H1 (cell line): Measurements from ENCODE around the gene GMPR. TPM values are rescaled to one million over a fixed set of nuclear protein-coding genes. Genes with fewer than 3 reads are reported as not detected.

Source experiments
- CTCF ChIA-PET: fragments of 300-600 bp; sonication (Branson Sonifier 250); formaldehyde crosslinking; loops from one replicate; lab custom pipeline; 2021; ENCODE audit not compliant: partially characterized antibody; lab: Charles Lee
- POLR2A ChIA-PET: fragments of 300-600 bp; sonication (Branson Sonifier 250); formaldehyde crosslinking; loops from one replicate; lab custom pipeline; 2021; ENCODE audit warnings: inconsistent platforms; ENCODE audit not compliant: partially characterized antibody; lab: Charles Lee
- DNase-seq, 2 experiments: peaks; one replicate each; pipeline versions ENCODE4 v3.0.0 to v3.0.0-alpha.2; 2010 to 2022; ENCODE audit warnings: low spot score in 2 of 2, low read depth in 1 of 2, mixed read lengths in 1 of 2
- FAIRE-seq: peaks from 2 replicates; lab custom pipeline; 2011; peaks lifted over from hg19 to GRCh38; lab: Jason Lieb, UNC
- H2AFZ ChIP-seq: 2 replicates; pipeline ENCODE4 v1.8.1; 2012; ENCODE audit warnings: low read length, inconsistent platforms
- H2AK5ac ChIP-seq: 2 replicates; pipeline ENCODE4 v1.6.1; 2013; ENCODE audit warnings: low read depth, low read length
- H2BK120ac ChIP-seq: replicated peaks from 2 replicates; pipeline ENCODE3; 2013; ENCODE audit warnings: low read depth, low read length, inconsistent platforms
- H2BK12ac ChIP-seq: 2 replicates; pipeline ENCODE4 v1.6.1; 2013; ENCODE audit warnings: low read depth, low read length
- H2BK15ac ChIP-seq: 2 replicates; pipeline ENCODE4 v1.6.1; 2013; ENCODE audit warnings: low read length
- H2BK20ac ChIP-seq: 2 replicates; pipeline ENCODE4 v1.6.1; 2013; ENCODE audit warnings: low read length
- H2BK5ac ChIP-seq: 2 replicates; pipeline ENCODE4 v1.6.1; 2013; ENCODE audit warnings: low read depth, low read length
- H3K14ac ChIP-seq: 2 replicates; pipeline ENCODE4 v1.6.1; 2013; ENCODE audit warnings: inconsistent platforms; ENCODE audit not compliant: insufficient read length
- H3K18ac ChIP-seq: 2 replicates; pipeline ENCODE4 v1.6.1; 2013; ENCODE audit warnings: low read length; ENCODE audit errors: extremely low read depth
- H3K23ac ChIP-seq: 2 replicates; pipeline ENCODE4 v1.6.1; 2013; ENCODE audit warnings: inconsistent platforms; ENCODE audit not compliant: insufficient read length
- H3K23me2 ChIP-seq: 2 replicates; pipeline ENCODE4 v1.6.1; 2013; ENCODE audit warnings: low read depth, low read length
- H3K27ac ChIP-seq: 2 replicates; pipeline ENCODE4 v1.6.1; 2011; ENCODE audit warnings: low read depth, low read length, inconsistent platforms
- H3K27me3 ChIP-seq, 4 experiments: replicated peaks in 1 of 4; 1 replicate in 1 of 4; 2 replicates in 3 of 4; pipeline versions ENCODE4 v1.6.1 to v1.8.1; 2011 to 2013; ENCODE audit warnings: low read length in 3 of 4, mild to moderate bottlenecking in 3 of 4, inconsistent platforms in 2 of 4, mixed read lengths in 2 of 4, moderate library complexity in 1 of 4; ENCODE audit not compliant: control insufficient read depth in 3 of 4, insufficient read depth in 3 of 4; ENCODE audit errors: extremely low read depth in 1 of 4
- H3K36me3 ChIP-seq, 4 experiments: 2 replicates each; pipeline versions ENCODE4 v1.6.1 to v1.8.1; 2011 to 2013; ENCODE audit warnings: mild to moderate bottlenecking in 4 of 4, low read length in 3 of 4, moderate library complexity in 2 of 4, control low read depth in 1 of 4, inconsistent platforms in 1 of 4; ENCODE audit not compliant: insufficient read depth in 4 of 4, control insufficient read depth in 2 of 4
- H3K4ac ChIP-seq: replicated peaks from 2 replicates; pipeline ENCODE3; 2013; ENCODE audit warnings: low read length, low read depth, mixed read lengths, inconsistent platforms; ENCODE audit not compliant: insufficient read length
- H3K4me1 ChIP-seq, 4 experiments: replicated peaks in 1 of 4; 1 replicate in 1 of 4; 2 replicates in 3 of 4; pipeline versions ENCODE4 v1.6.1 to v1.8.1; 2011 to 2013; ENCODE audit warnings: low read length in 3 of 4, inconsistent platforms in 2 of 4, mixed read lengths in 1 of 4; ENCODE audit not compliant: insufficient read depth in 4 of 4, control insufficient read depth in 3 of 4
- H3K4me2 ChIP-seq, 2 experiments: 2 replicates each; pipeline versions ENCODE4 v1.6.1 to v1.8.1; 2011 to 2013; ENCODE audit warnings: low read depth in 2 of 2, low read length in 2 of 2, control low read depth in 1 of 2, inconsistent platforms in 1 of 2, mild to moderate bottlenecking in 1 of 2; ENCODE audit not compliant: insufficient read depth in 1 of 2
- H3K4me3 ChIP-seq, 4 experiments: fragments of 200-600, 300-600 bp in 1 of 4; sonication (generic), shearing (Covaris generic), sonication (Bioruptor Twin) in 1 of 4; 2 replicates each; pipeline versions ENCODE4 v1.5.1 to v1.8.1; 2011 to 2016; ENCODE audit warnings: low read length in 4 of 4, low read depth in 3 of 4, control low read depth in 2 of 4, inconsistent platforms in 2 of 4, mild to moderate bottlenecking in 2 of 4, mixed read lengths in 1 of 4, moderate library complexity in 1 of 4; ENCODE audit not compliant: insufficient read depth in 2 of 4; ENCODE audit errors: extremely low read depth in 1 of 4
- H3K56ac ChIP-seq: replicated peaks from 2 replicates; pipeline ENCODE3; 2013; ENCODE audit warnings: low read depth, mild to moderate bottlenecking, mixed read lengths, low read length, inconsistent platforms; ENCODE audit not compliant: insufficient read length
- H3K79me1 ChIP-seq: 2 replicates; pipeline ENCODE4 v1.6.1; 2013; ENCODE audit warnings: low read depth, low read length, control low read depth
- H3K79me2 ChIP-seq, 2 experiments: 2 replicates each; pipeline versions ENCODE4 v1.6.1 to v1.8.1; 2012 to 2013; ENCODE audit warnings: low read length in 2 of 2, mild to moderate bottlenecking in 2 of 2, inconsistent platforms in 1 of 2; ENCODE audit not compliant: insufficient read depth in 2 of 2, control insufficient read depth in 1 of 2
- H3K9ac ChIP-seq, 4 experiments: replicated peaks in 1 of 4; 1 replicate in 1 of 4; 2 replicates in 3 of 4; pipeline versions ENCODE4 v1.6.1 to v1.8.1; 2011 to 2013; ENCODE audit warnings: low read depth in 3 of 4, low read length in 3 of 4, control low read depth in 2 of 4, mild to moderate bottlenecking in 2 of 4, moderate library complexity in 2 of 4, inconsistent platforms in 1 of 4; ENCODE audit errors: extremely low read depth in 1 of 4
- H3K9me3 ChIP-seq, 2 experiments: 2 replicates each; pipeline versions ENCODE4 v1.6.1 to v1.8.1; 2012 to 2013; ENCODE audit warnings: mild to moderate bottlenecking in 2 of 2, moderate library complexity in 2 of 2, control low read depth in 1 of 2, inconsistent platforms in 1 of 2, low read depth in 1 of 2, low read length in 1 of 2, mixed read lengths in 1 of 2; ENCODE audit not compliant: insufficient read depth in 2 of 2
- H4K20me1 ChIP-seq, 2 experiments: replicated peaks in 1 of 2; 2 replicates each; pipeline versions ENCODE3 to v1.8.1; 2011 to 2013; ENCODE audit warnings: inconsistent platforms in 2 of 2, low read length in 2 of 2, mild to moderate bottlenecking in 1 of 2; ENCODE audit not compliant: insufficient read depth in 2 of 2, control insufficient read depth in 1 of 2
- H4K5ac ChIP-seq: 2 replicates; pipeline ENCODE4 v1.6.1; 2013; ENCODE audit warnings: low read length, low read depth, mixed read lengths, inconsistent platforms; ENCODE audit not compliant: insufficient read length
- H4K8ac ChIP-seq: 2 replicates; pipeline ENCODE4 v1.8.0; 2013; ENCODE audit warnings: mild to moderate bottlenecking, moderate library complexity, low read length, inconsistent platforms; ENCODE audit not compliant: insufficient read depth; ENCODE audit errors: extremely low read depth
- H4K91ac ChIP-seq: replicated peaks from 2 replicates; pipeline ENCODE3; 2013; ENCODE audit warnings: low read length, mixed read lengths, inconsistent platforms; ENCODE audit not compliant: insufficient read length
- CHD2 ChIP-seq: IDR thresholded peaks from 2 replicates; pipeline ENCODE4 v1.6.1; 2012; ENCODE audit warnings: low read length, improper control_type of control experiment
- EP300 ChIP-seq, 2 experiments: IDR thresholded peaks; 1 replicate in 1 of 2; 2 replicates in 1 of 2; pipeline ENCODE4 v1.6.1; 2011 to 2012; ENCODE audit warnings: low read depth in 2 of 2, low read length in 2 of 2, mild to moderate bottlenecking in 2 of 2, borderline replicate concordance in 1 of 2, inconsistent platforms in 1 of 2, moderate library complexity in 1 of 2
- EZH2 ChIP-seq: fragments of 200-600 bp; sonication (generic); IDR thresholded peaks from 2 replicates; pipeline ENCODE4 v1.7.1; 2012; ENCODE audit warnings: low read depth, mild to moderate bottlenecking, moderate library complexity, low read length, inconsistent platforms; ENCODE audit not compliant: severe bottlenecking
- KDM1A ChIP-seq: fragments of 200-600, 300-600 bp; sonication (generic); IDR thresholded peaks from 2 replicates; pipeline ENCODE4 v1.7.1; 2016; ENCODE audit warnings: mild to moderate bottlenecking, low read length, borderline replicate concordance
- POLR2A ChIP-seq, 2 experiments: IDR thresholded peaks; 1 replicate in 1 of 2; 2 replicates in 1 of 2; pipeline ENCODE4 v1.6.1; 2011; ENCODE audit warnings: low read depth in 2 of 2, low read length in 2 of 2, mild to moderate bottlenecking in 2 of 2; ENCODE audit errors: control extremely low read depth in 1 of 2
- POU5F1 ChIP-seq: IDR thresholded peaks from 2 replicates; pipeline ENCODE4 v1.6.1; 2011; ENCODE audit warnings: low read depth, mild to moderate bottlenecking, low read length, moderate library complexity
- SIN3A ChIP-seq, 2 experiments: IDR thresholded peaks in 1 of 2; conservative IDR thresholded peaks in 1 of 2; 2 replicates each; pipeline ENCODE4 v1.6.1; 2011 to 2012; ENCODE audit warnings: low read length in 2 of 2, improper control_type of control experiment in 1 of 2, low read depth in 1 of 2, mild to moderate bottlenecking in 1 of 2
- SIX5 ChIP-seq: IDR thresholded peaks from 2 replicates; pipeline ENCODE4 v1.6.1; 2011; ENCODE audit warnings: mild to moderate bottlenecking, low read depth, low read length
- SP1 ChIP-seq: IDR thresholded peaks from 2 replicates; pipeline ENCODE4 v1.6.1; 2011; ENCODE audit warnings: low read depth, low read length
- SRF ChIP-seq: IDR thresholded peaks from 2 replicates; pipeline ENCODE4 v1.6.1; 2011; ENCODE audit warnings: mild to moderate bottlenecking, low read depth, low read length, moderate library complexity
- TAF1 ChIP-seq: IDR thresholded peaks from 2 replicates; pipeline ENCODE4 v1.6.1; 2011; ENCODE audit warnings: mild to moderate bottlenecking, low read depth, low read length
- WGBS, 2 experiments: shearing (Covaris generic) in 1 of 2; methylation state at CpG; one replicate each; pipeline versions ENCODE4 v1.1.6 to v1.1.7; 2013 to 2015; ENCODE audit warnings: low lambda C conversion rate in 2 of 2, mixed read lengths in 2 of 2, inconsistent platforms in 1 of 2, low coverage in 1 of 2, missing lambda C conversion rate in 1 of 2; ENCODE audit not compliant: insufficient replicate concordance in 2 of 2, insufficient coverage in 1 of 2, insufficient read length in 1 of 2; ENCODE audit errors: extremely low coverage in 1 of 2, missing lambda C conversion rate in 1 of 2; 5-methylcytosine and 5-hydroxymethylcytosine counted together
- polyA plus RNA-seq, 7 experiments: library from polyadenylated mRNA; depleted of rRNA in 3 of 7; stranded (reverse) in 5 of 7; unstranded in 2 of 7; fragments of >200 nt in 5 of 7; fragments of 200-250 nt in 2 of 7; gene quantifications; 1 replicate in 5 of 7; 2 replicates in 1 of 7; 4 replicates in 1 of 7; pipeline versions ENCODE4 v1.2.1 to v1.2.3, GENCODE V29; 2011 to 2013; ENCODE audit warnings: missing spikeins in 2 of 7, mixed read lengths in 2 of 7
- total RNA-seq: library from RNA; stranded (reverse); fragmentation: NEBNext Ultra II Directional; extraction: Animal tissue kit (Norgen Biotek cat#: 25700); gene quantifications from 2 replicates; pipeline ENCODE4 v1.2.1, GENCODE V29; 2021

GMPR gene
- total and polyA plus RNA-seq, 2 of the 8 experiments (the other 6 are each of a cell fraction or from before 2014, with no cell fraction given) = 0.99 to 1.2 TPM

- POLR2A ChIA-PET = no interaction called here
- FAIRE-seq = no peak
Measured at GRCh38 chr6:16291739-16292138, 53.4 kb downstream of the GMPR start.

More at GRCh38 chr6:16291739-16292138, 53.4 kb downstream of the GMPR start:
- TF ChIP-seq SP1 (no peak), SRF (no peak), TAF1 (no peak), POLR2A (IDR thresholded peaks at IDR 0.05; ENCODE audit: control extremely low read depth in 1 of 2, low read depth in 2 of 2, low read length in 2 of 2) (no peak), SIX5 (no peak), SIN3A (conservative IDR thresholded peaks at IDR 0.05 in 1 of 2, IDR thresholded peaks at IDR 0.05 in 1 of 2; ENCODE audit: low read depth in 1 of 2, low read length in 2 of 2) (no peak), CHD2 (no peak), KDM1A (no peak), EZH2 (no peak), EP300 (IDR thresholded peaks at IDR 0.05; ENCODE audit: borderline replicate concordance in 1 of 2, low read depth in 2 of 2, low read length in 2 of 2) (no peak), POU5F1 (no peak)
- H3K23ac ChIP-seq = no peak overlapping the region
- no peak overlapping the region for H3K27ac ChIP-seq
- no peak overlapping the region for H3K18ac ChIP-seq
- no peak overlapping the region for H3K4ac ChIP-seq
- no peak overlapping the region for H3K14ac ChIP-seq
- no peaks in the 10 kb centered on the region; a peak in 1 of 4 replicates for H3K9me3 ChIP-seq
- no peak overlapping the region for H2AFZ ChIP-seq
- no peak overlapping the region for H3K4me2 ChIP-seq
- no peak overlapping the region for H4K5ac ChIP-seq
- no peak overlapping the region for H2BK120ac ChIP-seq
- H4K8ac ChIP-seq = no peak overlapping the region
- no peak overlapping the region for H2BK15ac ChIP-seq
- H3K79me2 ChIP-seq = no peaks in the 10 kb centered on the region
- DNase-seq = no peak
- H2AK5ac ChIP-seq = no peak overlapping the region
- no peak overlapping the region for H3K9ac ChIP-seq
- H3K27me3 ChIP-seq = no peaks in the 10 kb centered on the region
- no peak overlapping the region for H2BK12ac ChIP-seq
- H3K56ac ChIP-seq = no peak overlapping the region
- 0 out of 7 replicates have a peak, but pooled peaks cover 0 to 2% (median 0%) of the 10 kb centered on the region in 4 experiments for H3K4me1 ChIP-seq
- H2BK5ac ChIP-seq = no peak overlapping the region
- 88% methylated on average over 6 of the region's 6 CpGs; no CpG with 5 or more reads in 1 of the 2 experiments for WGBS, 2 experiments
- no peaks in the 10 kb centered on the region for H4K20me1 ChIP-seq
- H4K91ac ChIP-seq = no peak overlapping the region
- no peaks in the 10 kb centered on the region for H3K36me3 ChIP-seq
- H2BK20ac ChIP-seq = no peak overlapping the region
- no peaks in the 10 kb centered on the region for H3K79me1 ChIP-seq
- no peak overlapping the region for H3K4me3 ChIP-seq
- CTCF ChIA-PET = interaction anchor here (0.6 to 3.2 kb wide), 7 partner anchors 12 to 280 kb away, joined by 3 to 18 read pairs (median 3); no protein-coding TSS in a partner anchor
- H3K23me2 ChIP-seq = no peaks in the 10 kb centered on the region
